Gastrocnemius medialis (tissue), 4 donors: ENCODE measurements around the gene MRPL50.

Source experiments
- CTCF ChIP-seq, 5 experiments: fragments of 450-650 bp in 3 of 5; fragments of 200-600 bp in 2 of 5; sonication (generic) in 2 of 5; IDR thresholded peaks in 4 of 5; conservative IDR thresholded peaks in 1 of 5; 1 replicate in 4 of 5; 2 replicates in 1 of 5; pipeline ENCODE4 v1.5.1; 2016 to 2019; ENCODE audit warnings: antibody characterized with exemption in 5 of 5, mild to moderate bottlenecking in 3 of 5, moderate library complexity in 3 of 5
- POLR2A ChIP-seq, 2 donors: fragments of 450-650 bp; IDR thresholded peaks; one replicate each; pipeline ENCODE4 v1.6.1; 2017; ENCODE audit warnings: antibody characterized with exemption in 2 of 2, mild to moderate bottlenecking in 2 of 2, moderate library complexity in 2 of 2

DNA sequence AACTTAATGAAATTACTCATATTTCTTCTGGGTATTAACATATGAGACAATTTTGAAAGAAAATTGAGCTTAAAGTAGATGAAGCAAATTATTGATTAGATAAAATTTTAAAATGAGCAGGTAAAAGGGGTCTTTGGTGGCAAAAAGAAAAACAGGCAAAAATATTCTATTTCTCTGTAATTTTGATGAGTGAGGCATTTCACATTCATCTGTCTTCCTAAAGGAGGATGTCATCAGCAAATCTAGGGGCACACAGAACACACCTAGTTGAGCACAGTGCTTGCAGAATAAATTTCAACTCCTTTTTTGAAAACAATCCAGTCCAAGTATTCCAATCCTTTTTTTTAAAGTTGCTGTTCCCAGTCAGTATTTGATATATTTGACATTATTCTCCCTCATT lies 16.4 kb upstream of the MRPL50 start:
- TF ChIP-seq POLR2A (IDR thresholded peaks at IDR 0.05) (no peak), CTCF (IDR thresholded peaks at IDR 0.05 in 4 of 5, conservative IDR thresholded peaks at IDR 0.05 in 1 of 5) (no peak)
